ENCODE measurements around the gene TNFSF9. TPM values are rescaled to one million over a fixed set of nuclear protein-coding genes. Genes with fewer than 3 reads are reported as not detected.
"Not testable (repeated sequence)": the region's sequence is repeated elsewhere in the genome, so short reads cannot be mapped to it uniquely, and the experiment has no call there.

Gene TNFSF9
- polyA plus RNA-seq, 4 donors, result 0.16 to 0.51 (median 0.28) TPM

DNA sequence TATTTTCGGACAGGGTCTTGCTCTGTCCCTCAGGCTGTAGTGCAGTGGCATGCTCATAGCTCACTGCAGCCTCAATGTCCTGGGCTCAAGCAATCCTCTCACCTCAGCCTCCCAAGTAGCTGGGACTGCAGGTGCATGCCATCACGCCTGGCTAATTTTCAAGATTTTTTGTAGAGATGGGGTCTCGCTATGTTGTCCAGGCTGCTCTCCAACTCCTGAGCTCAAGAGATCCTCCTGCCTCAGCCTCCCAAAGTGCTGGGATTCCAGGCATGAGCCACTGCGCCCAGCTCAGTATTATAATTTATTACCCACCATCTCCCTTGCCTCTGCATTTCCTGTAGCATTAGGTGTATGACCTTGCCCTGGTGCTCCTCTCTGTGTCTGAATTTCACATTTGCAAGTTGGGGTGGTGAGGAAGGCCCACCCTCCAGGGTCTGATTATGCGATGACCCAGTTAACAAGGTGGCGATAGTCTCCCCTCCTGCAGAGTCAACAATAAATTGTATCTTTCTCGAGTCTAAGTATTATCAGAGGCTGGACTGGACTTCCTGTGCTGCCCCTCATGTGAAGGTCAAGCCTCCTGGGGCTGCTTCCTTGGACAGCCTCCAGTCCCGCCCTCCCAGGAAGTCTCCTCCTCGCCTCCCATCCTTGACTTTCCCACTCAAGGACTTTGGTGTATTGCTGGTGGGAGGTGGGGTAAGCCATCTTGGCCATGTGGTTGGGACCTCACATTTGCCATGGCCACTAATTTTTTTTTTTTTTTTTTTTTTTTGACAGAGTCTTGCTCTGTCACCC, 27.2 kb upstream of the TNFSF9 start:
- no peak for DNase-seq (ENCODE audit: low read depth in 4 of 4, low spot score in 2 of 4)

DNA sequence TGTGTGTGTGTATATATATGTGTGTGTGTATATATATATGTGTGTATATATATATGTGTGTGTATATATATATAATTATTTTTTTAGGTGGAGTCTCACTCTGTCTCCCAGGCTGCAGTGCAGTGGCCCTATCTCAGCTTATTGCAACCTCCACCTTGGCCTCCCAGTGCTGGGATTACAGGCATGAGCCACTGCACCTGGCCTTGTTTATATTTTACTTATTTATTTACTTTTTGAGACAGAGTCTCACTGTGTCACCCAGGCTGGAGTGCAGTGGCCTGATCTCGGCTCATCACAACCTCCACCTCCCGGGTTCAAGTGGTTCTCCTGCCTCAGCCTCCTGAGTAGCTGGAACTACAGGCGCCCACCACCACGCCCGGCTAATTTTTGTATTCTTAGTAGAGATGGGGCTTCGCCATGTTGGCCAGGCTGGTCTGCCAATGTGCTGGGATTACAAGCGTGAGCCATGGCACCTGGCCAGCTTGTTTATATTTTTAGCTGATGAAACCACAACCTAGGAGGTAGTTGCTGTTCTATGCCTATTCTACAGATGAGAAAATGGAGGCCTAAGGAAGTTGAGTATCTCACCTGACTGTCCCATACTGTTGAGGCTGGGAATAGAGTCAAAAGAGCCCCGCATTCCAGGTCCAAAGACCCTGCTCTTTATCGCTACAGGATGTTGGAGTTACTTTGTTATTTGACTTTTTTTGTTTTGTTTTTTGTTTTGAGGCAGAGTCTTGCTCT, 22.6 kb upstream of the TNFSF9 start:
- not testable (repeated sequence) for DNase-seq (ENCODE audit: low read depth in 4 of 4, low spot score in 2 of 4)

DNA sequence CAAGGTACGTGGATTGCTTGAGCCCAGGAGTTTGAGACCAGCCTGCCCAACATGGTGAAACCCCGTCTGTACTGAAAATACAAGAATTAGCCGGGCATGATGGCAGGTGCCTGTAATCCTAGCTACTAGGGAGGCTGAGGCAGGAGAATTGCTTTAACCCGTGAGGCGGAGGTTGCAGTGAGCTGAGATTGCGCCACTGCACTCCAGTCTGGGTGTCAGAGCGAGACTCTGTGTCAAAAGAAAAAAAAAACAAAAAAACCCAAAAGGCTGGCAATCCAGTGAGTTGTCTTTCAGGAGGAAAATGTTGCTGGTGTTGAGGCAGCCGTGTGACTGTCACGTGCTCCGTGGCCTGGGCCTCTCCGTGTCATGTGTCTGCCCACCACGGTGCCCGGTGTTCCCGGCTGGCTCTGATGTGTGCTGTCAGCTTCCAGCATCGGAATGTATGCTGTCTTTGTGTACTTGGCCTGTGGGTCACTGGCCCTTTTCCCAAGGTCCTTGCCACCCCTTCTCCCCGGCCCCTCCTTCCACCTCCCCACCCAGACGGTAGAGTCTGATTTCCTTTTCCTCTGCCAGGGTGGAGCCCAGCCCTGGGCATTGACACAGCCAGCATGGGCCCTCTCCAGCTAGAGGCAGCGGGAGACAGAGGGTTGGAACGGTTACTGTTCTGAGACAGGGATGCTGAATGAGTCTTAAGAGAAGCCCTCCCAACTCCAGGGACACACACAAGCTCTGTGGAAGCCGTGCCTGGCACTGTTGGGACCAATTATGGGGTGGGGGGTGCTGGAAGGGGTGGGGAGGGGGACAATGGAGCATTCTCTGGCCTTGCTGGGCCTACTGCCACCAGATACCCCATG, 21.5 kb upstream of the TNFSF9 start:
- no peak for DNase-seq (ENCODE audit: low read depth in 4 of 4, low spot score in 2 of 4)

DNA sequence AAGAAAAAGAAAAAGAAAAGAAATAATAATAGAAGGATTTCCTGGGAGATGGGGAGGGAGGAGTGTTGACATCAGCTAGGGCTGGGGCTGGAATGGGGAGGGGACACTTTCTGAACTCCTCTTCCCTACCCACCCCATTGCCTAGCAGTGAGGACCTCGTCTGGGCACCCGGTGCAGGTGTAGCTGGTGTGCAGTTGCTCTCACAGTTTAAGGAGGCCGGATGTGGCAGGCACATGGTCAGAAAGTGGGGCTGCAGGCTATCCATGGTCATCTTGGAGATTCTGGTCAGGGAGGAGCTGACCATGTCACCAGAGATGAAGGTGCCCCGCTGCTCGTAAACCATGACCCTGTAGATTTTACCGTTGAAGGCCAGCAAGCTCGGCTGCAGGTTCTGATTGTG, 20.2 kb upstream of the TNFSF9 start:
- no peak for DNase-seq (ENCODE audit: low read depth in 4 of 4, low spot score in 2 of 4)

DNA sequence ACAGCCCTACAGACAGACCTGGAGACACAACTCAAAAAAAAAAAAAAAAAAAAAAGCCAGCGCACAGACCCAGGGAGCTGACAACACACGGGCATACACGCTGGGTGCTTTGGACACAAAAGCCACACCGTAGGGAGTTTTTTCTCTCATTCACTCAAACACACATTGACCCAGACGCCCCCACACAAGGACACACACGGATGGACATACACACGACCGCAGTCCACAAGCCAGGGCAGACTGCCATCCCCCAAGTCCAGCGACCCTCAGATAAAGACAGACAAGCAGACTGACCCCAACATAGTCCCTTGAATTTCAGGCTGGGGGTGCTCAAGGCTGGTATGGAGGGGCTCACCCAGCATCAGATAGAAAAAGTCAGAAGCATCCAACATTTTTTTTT, 16.7 kb upstream of the TNFSF9 start:
- no peak for DNase-seq (ENCODE audit: low read depth in 4 of 4, low spot score in 2 of 4)

DNA sequence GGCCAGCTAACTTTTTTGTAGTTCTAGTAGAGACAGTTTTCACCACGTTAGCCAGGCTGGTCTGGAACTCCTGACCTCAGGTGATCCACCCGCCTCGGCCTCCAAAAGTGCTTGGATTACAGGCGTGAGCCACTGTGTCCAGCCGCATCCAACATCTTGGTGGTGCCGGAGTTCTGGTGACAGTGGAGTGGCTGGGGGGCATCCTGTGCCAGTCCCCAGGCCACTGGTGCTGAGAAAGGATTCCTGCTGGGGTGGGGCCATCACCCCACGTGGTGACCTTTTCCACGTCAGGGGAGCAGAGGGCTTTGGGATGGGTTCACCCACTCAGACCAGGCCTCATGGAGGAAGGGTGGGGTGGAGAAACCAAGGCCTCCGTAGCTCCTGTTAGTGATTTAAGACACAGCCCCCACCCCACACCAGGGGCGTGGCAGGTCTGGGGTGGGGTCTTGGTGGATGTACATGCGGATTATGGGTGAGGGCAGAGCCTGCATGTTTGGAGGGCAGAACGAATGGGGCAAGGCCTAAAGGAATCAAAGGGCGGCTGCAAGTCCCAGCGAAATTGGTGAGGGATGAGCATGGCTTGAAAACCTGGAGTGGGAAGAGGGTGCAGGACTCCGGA, 15.8 kb upstream of the TNFSF9 start:
- DNase-seq (ENCODE audit: low read depth in 4 of 4, low spot score in 2 of 4), result no peak

DNA sequence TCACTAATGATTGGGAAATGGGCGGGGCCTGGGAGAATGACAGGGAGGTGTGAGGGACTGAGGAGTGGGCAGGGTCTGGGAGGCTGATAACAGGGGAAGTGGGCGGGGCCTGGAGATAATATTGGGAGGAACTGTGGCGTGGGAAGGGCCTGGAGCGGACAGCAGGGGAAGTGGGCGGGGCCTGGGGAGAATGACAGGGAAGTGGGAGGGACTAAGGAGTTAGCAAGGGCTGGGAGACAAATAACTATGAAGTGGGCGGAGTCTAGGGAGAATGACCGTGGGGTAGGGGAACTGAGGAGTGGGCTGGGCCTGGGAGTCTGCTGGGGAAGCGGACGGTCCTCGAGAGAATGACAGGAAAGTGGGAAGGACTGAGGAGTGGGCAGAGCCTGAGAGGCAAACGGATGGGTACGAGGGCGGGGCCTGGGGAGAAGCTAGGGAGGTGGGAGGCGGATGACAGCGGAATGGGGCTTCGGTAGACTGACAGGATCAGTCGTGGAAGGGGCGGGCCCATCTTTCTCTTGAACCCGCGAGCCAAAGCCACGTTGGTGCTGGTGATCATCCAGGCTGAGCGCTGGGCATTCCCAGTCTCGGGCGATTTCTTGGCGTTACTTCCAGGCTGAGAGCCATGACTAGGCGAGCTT, 14.7 kb upstream of the TNFSF9 start:
- DNase-seq (ENCODE audit: low read depth in 4 of 4, low spot score in 2 of 4), result peak; percentile 56 to 80 (median 74)

DNA sequence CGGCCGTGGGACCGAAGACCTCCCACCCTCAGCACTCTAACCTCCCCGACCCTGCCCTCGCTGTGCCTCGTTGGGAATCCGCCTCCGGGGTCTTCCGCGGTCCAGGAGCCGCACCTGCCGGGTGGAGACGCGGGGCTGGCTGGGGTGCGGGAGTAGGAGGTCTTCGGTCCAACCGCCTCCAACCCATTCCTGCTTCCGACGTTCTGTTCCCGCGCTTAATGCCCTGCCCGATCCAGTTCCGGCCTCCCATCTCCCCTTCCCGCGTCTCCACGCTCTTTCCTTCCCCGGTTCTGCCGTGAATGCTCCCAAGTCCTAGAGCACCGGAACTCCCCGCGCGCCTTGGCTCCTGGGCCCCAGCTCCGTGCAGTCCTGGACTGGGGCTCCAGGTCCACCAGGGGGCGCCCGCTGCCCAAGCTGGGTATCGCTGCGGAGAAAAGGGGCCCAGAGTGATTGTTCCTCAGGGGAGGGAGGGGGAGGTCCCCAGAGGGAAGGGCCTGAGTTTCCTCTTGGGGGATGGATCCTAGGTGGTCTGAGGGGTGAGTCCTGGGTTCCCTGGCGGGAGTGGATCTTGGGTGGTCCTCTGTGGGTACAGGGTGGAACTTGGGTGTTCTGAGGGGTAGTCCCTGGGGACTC, 14.1 kb upstream of the TNFSF9 start:
- DNase-seq (ENCODE audit: low read depth in 4 of 4, low spot score in 2 of 4), result peak; percentile 41 to 85 (median 69)

DNA sequence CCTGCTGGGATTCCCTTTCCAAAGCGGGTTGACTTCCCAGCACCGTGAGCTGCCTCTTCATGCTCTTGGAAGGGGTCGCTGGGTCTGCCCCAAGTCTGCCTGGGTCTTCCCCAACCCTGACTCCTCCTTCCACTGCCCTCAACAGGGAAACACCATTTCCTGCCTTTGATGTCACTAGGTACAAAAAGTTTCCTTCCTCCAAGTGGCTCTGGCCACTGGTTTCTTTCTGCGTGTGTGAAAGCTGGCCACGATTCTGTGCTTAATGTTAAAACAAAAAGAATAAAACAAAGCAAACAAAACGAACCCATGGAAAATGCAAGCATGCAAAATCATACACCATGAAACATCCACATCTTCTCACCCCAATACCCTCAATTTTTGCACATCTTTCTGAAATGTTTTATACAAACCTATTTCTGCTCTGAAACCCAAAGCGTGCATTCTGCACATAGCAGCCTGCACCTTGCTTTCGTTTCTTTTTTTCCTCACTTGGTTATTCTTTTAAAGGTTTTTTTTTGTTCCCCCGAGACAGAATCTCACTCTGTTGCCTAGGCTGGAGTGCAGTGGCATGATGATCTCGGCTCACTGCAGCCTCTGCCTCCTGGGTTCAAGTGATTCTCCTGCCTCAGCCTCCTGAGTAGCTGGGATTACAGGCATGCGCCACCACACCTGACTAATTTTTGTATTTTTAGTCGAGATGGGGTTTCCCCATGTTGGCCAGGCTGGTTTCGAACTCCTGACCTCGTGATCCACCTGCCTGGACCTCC, 12.5 kb upstream of the TNFSF9 start:
- no peak for DNase-seq (ENCODE audit: low read depth in 4 of 4, low spot score in 2 of 4)

DNA sequence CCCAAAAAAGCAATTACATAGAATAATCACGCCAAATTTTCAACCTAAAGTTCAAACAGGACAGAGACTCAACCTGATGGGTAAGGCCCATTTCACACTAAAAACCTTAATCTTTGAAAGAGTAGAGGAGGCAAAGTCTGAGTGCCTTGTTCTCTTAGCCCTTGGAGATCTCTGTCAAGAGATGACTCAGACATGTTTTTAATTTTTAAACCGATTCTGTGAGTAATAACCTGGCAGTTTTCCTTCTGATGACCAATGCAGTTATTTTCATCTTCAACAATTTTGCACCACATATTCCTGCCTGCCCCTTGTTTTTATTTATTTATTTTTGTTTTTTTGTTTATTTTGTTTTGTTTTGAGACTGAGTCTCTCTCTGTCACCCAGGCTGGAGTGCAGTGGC, 11.5 kb upstream of the TNFSF9 start:
- DNase-seq (ENCODE audit: low read depth in 4 of 4, low spot score in 2 of 4), result no peak

DNA sequence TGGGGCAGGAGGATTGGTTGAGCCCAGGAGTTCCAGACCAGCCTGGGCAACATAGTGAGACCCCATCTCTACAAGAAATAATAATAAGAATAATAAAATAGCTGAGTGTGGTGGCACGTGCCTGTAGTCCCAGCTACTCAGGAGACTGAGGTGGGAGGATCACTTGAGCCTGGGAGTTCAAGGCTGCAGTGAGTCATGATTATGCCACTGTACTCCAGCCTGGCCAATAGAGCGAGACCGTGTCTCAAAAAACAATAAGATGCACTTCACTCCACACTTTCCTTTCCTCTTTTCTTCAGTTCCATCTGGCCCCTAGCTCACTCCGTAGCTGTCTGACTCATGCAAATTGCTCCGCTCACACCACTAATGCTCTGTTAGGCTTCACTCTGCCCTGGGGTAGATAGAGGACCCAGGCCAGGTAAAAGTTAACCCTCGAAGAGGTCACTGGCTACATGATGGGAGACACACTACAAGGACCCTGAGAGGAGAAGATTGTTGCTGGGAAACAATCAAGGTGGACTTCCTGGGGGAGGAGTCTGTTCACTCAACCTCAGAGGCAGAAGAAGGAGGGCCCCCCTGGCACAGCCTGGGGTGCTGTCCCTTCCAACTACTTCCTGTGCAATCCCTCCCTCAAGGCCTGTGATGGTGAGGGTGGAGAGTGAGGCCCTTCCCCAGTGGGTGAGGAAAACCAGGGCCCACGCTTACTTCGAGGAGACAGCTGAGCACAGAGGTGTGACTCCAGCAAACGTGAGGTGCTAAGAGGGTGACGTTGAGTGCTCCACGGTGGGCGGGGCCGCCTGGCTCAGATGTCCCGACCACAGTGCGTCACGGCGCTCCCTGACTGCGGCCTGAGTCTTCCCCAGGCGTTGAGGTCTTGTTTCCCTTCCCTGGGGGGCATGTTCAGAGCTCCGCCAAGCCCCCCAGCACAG, 8.8 kb upstream of the TNFSF9 start:
- DNase-seq (ENCODE audit: low read depth in 4 of 4, low spot score in 2 of 4), result no peak

DNA sequence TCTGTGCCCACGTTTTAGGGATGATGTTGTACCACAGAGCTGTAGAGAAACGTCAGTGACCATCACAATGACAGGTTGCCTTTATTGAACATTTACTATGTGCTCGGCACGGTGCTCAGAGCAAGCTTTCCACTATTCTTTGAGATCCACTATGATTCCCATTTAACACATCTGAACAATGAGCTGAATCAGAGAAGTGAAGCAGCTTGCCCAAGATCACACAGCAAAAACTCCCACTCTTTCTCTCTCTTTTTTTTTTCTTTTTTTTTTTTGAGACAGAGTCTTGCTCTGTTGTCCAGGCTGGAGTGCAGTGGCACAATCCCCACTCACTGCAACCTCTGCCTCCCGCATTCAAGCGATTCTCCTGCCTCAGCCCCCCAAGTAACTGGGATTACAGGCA, 8.1 kb upstream of the TNFSF9 start:
- DNase-seq (ENCODE audit: low read depth in 4 of 4, low spot score in 2 of 4), result no peak

DNA sequence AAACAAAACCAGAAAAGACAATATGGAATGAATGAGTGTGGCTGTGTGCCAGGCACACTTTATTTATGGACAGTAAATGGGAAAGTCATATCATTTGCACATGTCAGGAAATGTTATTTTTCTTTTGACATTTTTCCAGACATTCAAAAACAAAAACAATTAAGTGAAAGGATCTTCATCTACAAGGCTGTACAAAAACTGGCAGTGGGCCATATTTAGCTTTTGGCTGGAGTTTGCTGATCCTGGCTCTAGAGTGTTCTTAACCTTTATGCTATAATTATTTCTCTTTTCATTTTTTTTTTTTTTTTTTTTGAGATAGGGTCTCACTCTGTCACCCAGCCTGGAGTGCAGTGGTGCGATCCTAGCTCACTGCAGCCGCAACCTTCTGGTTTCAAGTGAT, 6.5 kb upstream of the TNFSF9 start:
- no peak for DNase-seq (ENCODE audit: low read depth in 4 of 4, low spot score in 2 of 4)

DNA sequence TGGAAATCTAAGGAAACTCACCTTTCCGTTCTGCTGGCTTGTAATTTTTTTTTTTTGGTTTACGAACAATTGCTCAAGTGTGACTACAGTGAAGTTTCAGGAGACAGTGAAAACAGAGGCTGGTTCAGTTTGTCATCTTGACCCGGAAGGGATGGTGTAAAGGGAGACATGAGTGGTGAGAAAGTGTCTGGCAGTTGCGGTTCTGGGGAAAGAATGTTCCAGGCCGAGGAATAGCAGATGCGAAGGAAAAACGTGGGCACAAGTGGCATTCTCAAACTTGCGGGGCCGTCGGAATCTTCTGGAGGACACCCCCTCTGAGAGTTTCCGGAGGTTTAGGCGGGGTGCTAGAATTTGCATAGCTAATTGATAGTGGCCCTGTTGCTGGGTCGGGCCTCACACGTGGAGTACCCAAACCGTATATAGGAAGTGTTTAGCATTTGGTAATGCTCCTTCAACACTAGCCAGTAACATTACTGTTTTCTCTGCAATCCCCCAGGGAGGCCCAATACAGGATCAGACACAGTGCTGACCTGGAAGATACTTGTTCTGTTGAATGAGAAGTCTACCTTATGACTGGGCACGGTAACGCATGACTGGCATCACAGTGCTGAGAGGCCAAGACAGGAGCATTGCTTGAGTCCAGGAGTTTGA, 2.8 kb upstream of the TNFSF9 start:
- DNase-seq (ENCODE audit: low read depth in 4 of 4, low spot score in 2 of 4), result no peak

DNA sequence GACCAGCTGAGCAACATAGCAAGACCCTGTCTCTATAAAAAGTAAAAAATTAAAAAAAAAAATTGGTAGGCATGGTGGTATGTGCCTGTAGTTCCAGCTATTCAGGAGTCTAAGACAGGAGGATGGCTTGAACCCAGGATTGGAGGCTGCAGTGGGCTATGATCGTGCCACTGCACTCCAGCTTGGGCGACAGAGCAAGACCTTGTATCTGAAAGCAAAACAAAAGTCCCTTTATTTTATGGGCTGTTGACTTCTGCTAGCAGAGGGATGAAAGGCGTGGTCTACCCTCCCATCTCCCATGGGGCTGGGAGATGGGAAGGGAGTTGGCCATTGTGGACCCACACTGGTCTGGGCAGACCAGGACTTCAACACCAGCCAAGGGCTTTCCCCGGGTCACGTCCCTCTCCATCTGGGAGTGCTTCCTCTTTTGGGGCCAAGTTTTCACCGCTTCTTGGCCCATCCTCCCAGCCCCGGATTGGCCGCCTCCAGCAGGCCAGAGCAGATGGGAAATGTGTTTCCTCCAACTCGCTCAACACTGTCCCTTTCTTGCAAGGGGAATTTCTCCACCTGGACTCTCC, 2.2 kb upstream of the TNFSF9 start:
- DNase-seq (ENCODE audit: low read depth in 4 of 4, low spot score in 2 of 4), result no peak

DNA sequence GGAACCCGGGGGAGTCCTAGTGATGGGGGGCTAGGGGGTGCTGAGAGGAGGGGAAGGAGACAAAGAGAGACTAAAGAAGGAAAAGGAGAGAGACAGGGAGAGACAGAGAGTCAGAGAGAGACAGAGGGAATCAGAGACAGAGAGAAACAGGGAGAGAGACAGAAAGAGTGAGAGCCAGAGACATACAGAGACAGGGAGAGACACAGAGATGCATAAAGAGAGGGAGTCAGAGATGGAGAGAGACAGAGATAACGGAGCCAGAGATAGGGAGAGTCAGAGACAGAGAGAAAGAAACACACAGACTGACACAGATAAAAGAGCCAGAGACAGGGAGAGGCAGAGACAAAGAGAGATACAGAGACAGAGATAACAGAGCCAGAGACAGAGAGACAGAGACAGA, 1.5 kb upstream of the TNFSF9 start:
- no peak for DNase-seq (ENCODE audit: low read depth in 4 of 4, low spot score in 2 of 4)

DNA sequence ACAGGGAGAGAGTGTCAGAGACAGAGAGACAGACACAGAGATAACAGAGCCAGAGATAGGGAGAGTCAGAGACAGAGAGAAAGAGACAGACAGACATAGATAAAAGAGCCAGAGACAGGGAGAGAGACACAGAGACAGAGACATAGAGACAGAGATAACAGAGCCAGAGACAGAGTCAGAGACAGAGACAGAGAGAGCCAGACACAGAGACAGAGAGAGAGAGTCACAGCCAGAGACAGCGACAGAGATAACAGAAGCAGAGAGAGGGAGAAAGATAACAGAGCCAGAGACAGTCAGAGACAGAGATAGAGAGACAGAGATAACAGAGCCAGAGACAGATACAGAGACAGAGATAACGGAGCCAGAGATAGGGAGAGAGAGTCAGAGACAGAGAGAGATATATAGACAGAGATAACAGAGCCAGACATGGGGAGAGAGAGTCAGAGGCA, 865 bp upstream of the TNFSF9 start:
- no peak for DNase-seq (ENCODE audit: low read depth in 4 of 4, low spot score in 2 of 4)

Data from left renal cortex interstitium (tissue), 4 donors.